NCI-H1417 treated with DMSO at 0.1 percent for 48 hours (cell line): ENCODE results near the gene NEDD8.
"Not testable (repeated sequence)": the region's sequence is repeated elsewhere in the genome, so short reads cannot be mapped to it uniquely, and the experiment has no call there.

Experiments
- DNase-seq: peaks from one replicate; lab custom pipeline; 2025; lab: John Stamatoyannopoulos, UW

NEDD8 gene

DNA sequence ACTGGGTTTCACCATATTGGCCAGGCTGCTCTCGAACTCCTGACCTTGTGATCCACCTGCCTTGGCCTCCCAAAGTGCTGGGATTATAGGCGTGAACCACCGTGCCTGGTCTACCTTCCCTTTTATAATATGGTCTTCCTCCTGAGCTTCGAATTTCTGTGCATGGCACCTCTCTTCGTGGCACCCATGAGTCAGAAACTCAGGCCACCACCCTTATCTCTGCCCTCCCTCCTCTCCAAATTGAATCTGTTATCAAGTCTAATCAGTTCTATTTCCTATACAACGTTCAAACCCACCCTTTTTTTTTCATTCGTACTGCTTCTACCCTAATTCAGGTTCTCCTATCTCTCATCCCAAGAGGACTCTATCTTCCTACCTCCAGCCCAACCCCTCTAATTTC is 15.3 kb upstream of the NEDD8 start:
- DNase-seq: no peak

DNA sequence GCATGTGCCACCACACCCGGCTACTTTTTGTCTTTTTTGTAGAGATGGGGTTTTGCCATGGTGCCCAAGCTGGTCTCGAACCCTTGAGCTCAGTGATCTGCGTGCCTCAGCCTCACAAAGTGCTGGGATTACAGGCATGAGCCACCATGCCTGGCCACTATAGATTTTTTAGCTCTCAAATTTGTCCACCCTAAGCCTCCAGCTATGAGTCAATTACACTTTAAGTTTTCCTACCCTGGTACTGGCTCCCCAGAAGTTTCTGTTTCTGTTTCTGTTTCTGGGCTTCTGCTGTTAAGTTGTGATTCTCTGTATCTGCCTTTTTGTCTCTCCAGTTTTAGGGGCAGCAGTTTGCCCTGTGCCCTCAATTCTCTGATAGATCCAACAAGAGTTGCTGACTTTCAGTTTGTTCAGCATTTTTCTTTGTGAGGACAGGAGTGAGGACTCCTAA is 14.6 kb upstream of the NEDD8 start:
- no peak for DNase-seq

DNA sequence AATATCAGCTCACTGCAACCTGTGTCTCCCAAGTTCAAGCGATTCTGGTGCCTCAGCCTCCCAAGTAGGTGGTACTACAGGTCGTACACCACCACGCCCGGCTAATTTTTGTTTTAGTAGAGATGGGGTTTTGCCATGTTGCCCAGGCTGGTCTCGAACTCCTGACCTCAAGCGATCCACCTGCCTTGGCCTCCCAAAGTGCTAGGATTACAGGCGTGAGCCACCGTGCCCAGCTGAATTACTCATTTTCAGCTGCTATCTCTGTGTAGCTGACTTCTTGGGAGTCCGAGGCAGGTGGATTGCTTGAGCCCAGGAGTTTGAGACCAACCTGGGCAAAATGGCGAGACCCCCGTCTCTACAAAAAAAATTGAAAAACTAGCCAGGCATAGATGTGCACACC is 13.2 kb upstream of the NEDD8 start:
- DNase-seq: not testable (repeated sequence)

DNA sequence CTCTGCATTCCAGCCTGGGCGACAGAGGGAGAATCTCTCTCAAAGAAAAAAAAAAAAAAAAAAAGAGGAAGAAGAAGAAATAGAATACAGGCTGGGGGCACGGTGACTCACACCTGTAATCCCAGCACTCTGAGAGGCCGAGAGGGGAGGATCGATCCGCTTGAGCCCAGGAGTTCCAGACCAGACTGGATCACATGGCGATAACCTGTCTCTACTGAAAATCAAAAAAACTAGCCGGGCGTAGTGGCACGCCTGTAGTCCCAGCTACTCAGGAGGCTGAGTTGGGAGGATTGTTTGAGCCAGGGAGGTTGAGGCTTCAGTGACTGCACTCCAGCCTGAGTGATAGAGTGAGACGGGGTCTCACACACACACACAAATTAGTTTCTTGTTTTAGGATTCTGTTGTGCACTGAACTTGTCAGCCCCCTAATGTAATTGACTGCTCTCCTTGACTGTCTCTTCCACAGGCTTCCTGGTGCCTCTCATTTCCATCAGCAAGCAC is 11.2 kb upstream of the NEDD8 start:
- DNase-seq: no peak

DNA sequence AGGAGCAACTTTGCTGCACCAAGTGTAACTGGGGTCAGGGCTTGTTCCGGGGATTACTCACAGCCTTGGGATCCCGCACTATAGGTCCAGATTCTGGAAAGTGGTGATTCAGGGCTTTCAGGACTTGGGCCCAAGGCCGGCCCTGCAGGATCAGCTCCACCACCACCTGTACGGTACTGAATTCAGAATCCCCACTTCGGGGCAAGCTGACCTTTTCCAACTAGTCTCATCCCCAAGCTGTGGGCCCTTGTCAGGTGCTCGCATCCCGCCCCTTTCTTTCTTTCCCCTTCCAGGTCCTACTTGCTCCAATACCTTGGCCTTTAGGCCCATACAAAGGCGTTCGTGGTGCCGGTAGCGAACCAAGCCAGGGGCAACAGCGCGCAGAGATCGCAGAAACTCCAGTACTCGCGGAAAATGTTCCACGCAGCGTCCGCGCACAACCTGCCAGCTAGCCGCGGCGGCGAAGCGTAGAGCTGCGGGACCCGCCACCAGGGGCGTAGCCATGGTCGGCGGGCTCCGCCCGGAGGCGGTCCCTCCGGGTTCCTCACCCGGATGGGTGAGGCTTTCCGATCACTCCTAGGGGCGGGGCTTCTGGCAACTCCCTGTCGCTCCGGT is 9.8 kb upstream of the NEDD8 start:
- no peak for DNase-seq

DNA sequence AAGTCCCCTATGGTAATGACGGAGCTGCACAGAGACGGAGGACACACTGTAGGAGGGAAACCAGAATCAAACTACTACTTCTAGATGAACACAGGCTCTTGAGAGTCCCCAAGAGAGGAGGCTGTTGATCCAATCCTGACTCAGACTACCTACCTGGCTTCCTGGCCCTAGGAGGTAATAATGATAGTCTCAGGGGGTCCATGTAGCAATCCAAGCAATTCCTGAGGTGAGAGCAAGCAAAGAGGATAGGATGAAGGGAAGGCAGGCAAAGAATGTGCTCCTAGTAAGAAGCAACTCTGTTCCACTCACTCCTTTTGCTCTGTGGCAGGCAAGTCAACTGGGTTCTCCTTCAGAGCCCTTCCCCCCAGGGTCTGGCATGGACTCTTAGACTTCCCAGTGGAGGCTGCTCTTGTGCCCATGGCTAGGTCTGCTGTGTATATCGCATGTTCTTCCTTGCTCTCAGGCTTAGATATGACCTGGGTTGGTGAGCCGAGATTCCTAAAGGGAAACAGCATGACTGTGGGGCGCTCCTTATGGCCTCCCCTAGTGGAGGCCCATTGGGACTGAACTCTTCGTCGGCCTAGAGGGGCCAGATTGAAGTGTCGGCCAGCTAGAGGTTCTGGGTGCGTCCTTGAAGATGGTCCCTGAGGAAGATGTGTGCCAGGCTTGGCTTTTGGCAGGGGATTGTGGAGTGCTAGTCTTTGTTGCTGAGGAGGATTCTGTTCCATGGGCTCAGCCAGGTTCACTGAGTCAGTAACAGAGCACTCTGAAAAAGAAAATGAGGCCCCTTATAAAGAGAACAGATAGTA is 8.1 kb upstream of the NEDD8 start:
- no peak for DNase-seq

DNA sequence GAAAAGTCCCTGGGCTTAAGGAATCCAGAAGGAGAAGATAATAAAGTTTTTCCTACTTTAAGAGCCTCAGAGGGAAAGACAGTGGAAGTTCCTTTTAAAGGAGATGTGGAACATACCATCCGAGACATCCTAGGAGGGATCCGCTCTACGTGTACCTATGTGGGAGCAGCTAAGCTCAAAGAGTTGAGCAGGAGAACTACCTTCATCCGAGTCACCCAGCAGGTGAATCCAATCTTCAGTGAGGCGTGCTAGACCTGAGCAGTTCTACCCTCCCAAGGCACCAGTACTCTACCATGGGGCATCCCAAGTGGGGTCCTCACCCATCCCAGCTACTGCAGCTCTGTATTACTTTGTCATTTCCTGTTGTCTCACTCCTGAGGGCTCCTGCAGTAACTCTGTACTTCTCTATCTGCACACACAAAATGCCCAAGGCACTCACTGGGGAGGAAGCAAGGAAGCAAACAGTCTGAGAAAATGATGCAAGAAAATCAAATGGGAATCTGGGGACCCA is 6.4 kb upstream of the NEDD8 start:
- no peak for DNase-seq

DNA sequence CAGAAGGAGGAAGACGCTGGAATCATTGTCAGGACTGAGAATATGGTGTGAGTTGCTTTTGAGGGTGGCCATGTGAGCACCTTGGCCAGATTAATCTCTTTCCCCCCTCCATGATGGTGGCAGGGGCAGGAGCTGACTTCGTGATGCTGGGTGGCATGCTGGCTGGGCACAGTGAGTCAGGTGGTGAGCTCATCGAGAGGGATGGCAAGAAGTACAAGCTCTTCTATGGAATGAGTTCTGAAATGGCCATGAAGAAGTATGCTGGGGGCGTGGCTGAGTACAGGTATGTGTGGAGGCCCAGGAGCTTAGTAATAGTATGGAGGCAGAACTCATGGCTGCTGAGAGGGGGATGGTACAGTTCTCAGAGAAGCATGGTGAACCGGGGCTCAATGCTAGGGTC is 6.0 kb upstream of the NEDD8 start:
- no peak for DNase-seq

DNA sequence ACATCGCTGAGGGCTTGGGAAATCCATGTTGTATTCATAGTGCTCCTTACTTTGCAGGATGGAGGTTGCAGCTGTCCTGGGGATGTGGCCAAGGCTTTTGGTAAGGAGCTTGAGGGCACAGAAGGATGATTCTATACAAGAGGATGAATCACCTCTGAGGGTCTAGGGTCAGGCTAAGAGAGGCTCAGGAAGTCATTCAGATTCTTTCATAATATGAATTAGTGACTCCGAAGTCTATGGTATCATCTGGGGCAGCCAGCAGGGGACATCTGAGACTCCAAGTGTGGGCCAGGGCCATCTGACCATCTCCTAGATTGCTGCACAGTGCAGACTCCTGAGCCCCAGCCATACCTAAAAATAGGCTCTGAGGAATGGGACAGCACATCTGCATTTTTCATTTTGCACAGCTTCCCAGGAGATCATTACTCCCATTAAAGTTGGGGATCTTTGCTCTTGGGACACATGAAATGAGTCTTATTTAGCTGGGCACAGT is 5.3 kb upstream of the NEDD8 start:
- no peak for DNase-seq

DNA sequence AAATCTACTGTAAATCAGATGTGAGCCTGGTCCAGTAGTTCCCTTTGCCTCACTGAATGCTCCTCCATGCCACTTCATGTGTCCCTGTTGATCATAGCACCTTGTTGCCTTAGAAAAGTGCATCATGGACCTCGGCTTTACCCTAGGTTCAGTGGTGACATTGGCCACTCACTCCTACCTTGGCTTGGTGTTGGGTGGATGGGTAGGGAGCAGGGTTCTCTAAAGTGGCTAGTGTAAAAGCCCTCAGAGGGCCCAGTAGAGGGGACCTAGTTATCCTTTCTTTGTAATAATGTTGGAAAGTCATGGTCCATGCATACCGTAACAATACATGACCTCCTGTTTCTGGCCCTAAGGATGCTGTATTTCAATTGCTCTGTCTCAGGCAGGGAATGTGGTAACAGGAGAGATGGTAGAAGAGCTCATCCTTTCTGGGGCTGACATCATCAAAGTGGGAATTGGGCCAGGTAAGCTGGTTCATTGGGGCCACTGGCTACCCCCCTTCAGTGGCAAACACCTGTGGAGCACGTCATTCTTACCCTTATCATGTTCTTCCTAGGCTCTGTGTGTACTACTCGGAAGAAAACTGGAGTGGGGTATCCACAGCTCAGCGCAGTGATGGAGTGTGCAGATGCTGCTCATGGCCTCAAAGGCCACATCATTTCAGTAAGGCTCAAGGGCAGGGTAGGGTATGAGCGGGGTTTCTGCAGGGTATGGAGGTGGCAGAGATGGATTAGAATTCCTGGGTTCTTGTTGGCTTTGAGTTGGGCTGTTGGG is 4.7 kb upstream of the NEDD8 start:
- DNase-seq: no peak

DNA sequence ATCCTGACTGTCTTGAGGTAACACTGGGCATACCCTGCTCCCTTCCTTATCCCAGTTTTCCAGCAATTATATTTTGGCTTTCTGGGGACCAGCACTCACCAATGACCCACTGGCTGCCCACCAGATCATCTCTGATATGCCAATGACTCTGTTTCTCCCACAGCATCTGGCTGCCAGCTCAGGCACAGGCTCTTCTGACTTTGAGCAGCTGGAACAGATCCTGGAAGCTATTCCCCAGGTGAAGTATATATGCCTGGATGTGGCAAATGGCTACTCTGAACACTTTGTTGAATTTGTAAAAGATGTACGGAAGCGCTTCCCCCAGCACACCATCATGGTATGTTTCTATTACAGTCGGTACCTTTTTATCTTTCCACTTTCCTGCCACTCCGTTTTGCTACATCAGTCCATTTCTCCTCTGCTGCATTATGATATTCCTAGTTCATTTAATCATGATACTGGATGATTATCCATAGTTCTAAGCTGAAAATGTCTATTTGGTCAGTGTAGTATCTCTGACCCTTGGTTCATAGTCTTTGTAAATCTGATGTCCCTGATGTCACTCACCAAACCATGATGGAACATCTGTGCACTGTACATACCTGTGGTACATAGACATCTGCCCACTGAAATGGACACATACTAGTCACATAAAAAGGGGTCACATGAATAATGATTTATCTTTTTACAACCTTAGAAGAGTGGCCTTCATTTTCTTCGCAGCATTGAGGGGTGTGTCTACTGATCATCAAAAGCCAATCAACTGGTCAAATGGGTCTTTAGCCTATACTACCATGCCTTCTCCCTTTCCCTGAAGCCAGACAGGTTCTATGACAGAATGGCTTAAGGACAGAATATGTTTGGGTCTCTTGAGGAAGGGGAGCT is 3.9 kb upstream of the NEDD8 start:
- no peak for DNase-seq

DNA sequence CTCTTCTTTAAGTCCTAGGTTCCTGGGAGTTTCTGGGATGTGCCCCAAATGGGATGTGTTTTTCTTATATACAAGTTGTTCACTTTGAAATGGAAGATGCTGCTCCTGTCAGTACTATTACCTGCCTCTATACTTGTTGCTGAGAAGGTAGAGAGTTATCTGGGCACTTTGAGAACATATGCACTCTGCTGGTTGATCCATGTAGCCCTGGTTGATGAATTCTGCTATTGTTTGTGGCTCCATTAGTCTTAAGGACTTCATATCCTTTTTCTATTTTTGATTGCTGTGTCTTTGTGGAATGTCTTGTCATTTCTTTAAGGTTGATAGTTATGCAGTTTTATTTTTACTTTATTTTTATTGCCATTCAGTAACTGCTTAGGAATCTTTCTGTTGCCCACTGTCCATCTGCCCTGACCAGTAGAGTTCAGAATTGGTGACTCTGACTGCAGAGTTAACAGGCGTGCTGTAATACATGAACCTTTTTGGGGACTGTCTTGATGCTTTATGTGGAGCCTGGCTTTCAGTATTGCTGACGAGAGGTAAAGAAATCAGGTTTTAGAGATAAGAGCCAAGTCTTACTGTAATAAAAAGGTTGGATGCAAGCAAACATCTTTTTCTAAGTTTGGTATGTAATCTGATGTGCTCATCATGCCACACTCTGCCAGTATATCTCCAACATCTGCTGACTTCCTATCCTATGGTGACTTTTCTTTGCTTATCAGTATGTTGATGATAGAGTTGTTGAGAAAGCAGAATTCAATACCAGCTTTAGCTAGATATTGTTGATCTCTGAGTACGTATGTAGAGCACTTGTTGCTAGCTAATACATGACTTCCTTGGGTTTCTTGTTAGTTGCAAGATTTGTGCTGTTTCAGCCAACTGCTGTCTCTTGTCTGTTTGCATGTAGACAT is 2.2 kb upstream of the NEDD8 start:
- DNase-seq: no peak

DNA sequence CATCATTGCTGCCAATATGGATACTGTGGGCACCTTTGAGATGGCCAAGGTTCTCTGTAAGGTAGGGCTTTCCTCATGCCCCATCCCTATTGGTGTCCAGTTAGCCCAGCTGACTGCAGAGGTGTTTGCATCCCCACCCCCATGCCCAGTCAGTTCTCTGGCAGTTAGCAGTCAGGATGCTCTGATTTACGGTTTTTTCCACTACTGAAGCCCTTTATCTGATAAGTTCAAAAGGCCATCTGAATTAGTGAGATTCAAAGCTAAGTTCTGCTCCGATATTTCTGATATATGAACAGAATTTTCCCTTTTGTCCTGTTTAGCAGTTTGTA is 1.3 kb upstream of the NEDD8 start:
- DNase-seq: no peak

DNA sequence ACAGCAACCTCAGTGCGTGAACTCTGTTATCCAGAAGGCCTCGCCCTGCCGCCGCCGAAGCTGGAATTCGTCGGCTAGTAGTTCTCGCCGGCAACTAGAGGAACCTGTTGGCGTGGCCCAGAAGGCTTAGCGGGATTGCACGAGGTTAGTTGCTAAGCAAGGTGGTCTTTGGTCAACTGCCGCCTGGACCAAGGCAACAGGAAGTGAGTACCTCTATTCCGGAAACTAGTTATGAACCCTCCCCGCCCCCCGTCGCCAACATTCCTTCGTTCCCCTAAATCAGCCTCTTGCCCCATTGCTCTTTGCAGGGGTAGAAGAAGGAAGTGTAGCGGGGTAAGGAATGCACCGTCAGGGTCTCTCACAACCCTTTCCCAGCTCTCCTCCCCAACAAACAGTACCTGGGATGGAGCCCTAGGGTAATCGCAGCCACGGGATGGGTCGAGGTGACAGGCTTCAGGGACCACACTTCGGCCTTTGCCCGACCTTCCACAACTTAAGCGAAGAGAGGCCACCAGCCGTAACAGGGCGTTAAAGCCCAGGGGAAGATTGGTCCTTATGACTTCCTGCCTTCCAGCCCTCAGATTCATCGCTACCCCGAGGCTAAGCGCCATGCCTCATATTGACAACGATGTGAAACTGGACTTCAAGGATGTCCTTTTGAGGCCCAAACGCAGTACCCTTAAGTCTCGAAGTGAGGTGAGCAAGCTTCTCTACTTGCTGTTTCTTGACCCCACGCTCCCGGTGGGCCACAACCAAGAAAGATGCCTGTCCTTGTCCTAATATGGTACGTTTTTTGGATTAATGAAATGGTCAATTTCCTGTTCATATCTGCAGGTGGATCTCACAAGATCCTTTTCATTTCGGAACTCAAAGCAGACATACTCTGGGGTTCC is 724 bp upstream of the NEDD8 start, which contains the start of gene GMPR2:
TSS of gene GMPR2 (plus strand) at position 285 of the 893 bp plus-strand sequence. CDS start at position 610, 325 bp downstream.
- no peak for DNase-seq

DNA sequence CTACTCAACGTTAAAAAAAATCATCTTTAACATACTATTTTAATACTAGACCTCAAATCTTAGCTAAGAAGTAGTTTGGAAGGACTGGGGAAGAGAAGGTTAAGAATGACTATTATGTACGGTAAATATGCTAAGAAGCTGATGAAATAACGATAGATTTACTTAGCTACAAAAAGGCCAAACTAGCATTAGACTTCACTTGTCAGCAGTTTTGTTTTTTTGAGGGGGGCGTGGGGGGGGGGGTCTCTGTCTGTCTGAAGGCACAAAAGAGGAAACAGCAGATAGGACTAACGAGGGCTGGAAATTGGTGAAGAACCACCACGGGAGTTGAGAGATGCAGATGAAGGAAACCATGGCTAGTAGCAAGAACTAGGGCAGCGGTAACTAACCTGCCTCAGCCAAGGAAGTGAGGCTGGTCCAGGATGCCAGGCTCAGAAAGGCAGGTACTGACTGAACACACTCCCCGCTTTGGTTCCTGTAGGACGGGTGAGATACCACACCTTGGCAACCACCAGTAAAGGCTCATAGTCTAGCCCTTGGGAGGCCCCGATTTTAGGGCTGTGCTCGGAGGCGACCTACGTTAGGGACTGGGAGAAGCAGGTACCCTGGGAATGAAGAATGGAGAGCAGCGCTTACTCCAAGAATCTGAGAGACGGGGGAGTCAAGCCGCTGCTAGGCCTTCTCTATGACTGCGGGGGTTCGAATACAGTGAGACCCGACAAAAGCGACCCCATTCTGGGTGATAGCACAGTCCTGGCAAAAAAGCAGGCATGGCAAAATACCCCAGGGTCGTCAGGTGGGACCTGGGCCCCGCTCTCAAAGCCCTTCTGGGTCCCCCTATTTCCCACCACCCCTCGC is 675 bp downstream of the NEDD8 start:
- no peak for DNase-seq

DNA sequence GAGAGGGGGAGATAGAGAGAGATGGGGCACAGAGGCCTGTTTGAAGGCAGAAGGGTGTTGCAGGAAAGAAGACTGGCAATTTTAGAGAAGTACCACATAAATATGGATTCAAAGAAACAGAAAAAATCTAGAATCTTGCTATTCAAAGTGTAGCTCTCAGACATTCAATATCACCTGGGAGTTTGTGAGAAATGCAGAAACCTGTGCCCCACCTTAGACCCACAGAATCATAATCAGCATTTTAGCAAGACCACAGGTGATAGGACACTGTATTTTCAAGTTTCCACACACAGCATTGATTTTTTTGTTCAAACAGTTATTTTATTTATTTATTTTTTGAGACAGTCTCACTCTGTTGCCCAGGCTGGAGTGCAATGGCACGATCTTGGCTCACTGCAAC is 3.3 kb downstream of the NEDD8 start:
- no peak for DNase-seq

DNA sequence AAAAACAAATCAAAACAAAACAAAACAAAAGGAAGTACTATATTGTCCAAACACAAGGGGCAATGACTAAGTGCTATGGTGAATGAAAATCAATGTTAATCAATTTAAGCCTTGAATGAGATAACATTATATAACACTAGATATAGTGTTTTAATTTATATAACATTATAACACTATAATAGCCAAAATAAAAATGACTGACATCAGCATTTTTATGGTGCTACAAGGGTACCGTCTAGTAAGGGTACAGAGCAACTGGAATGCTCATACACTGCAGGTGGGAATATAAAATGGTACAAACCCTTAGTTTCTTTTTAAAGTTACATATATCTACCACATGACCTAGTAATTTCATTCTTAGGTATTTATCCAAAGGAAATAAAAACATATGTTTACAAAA is 5.7 kb downstream of the NEDD8 start:
- no peak for DNase-seq

DNA sequence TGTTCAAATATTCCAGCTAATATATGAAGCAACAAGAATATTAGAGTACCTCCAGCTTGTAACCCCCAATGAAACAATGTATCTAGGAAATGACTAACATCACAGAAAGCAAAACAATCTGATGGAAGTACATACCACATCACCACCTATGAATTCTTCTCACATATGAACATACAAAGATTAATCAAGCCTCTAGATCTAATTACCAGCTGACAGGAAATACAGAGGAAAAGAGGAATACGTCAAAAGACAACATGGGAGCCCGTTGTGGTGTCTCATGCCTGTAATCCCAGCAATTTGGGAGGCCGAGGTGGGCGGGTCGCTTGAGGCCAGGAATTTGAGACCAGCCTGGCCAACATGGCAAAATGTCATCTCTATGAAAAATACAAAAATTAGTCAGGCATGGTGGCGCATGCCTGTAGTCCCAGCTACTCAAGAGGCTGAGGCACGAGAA is 7.5 kb downstream of the NEDD8 start:
- DNase-seq: no peak
